Sigmoid colon (tissue), 7 donors: ENCODE measurements around the gene KIAA2012. TPM values are rescaled to one million over a fixed set of nuclear protein-coding genes. Genes with fewer than 3 reads are reported as not detected.

Experiments
- DNase-seq: peaks from one replicate; pipeline ENCODE4 v3.0.0-alpha.2; 2019
- H3K27ac ChIP-seq, 4 donors: fragments of 200-600 bp; sonication (generic); one replicate each; pipeline ENCODE4 v1.5.1; 2016 to 2019; ENCODE audit warnings: mild to moderate bottlenecking in 1 of 4
- H3K27me3 ChIP-seq, 3 donors: fragments of 200-600 bp; sonication (generic); one replicate each; pipeline ENCODE4 v1.5.1; 2019; ENCODE audit warnings: mild to moderate bottlenecking in 1 of 3
- H3K36me3 ChIP-seq, 4 donors: fragments of 200-600 bp; sonication (generic); one replicate each; pipeline ENCODE4 v1.5.1; 2016 to 2019
- H3K4me1 ChIP-seq, 4 donors: fragments of 200-600 bp; sonication (generic); one replicate each; pipeline ENCODE4 v1.5.1; 2017 to 2019
- H3K4me3 ChIP-seq, 4 donors: fragments of 200-600 bp; sonication (generic); one replicate each; pipeline ENCODE4 v1.5.1; 2017 to 2019; ENCODE audit warnings: mild to moderate bottlenecking in 2 of 4, moderate library complexity in 1 of 4
- H3K9me3 ChIP-seq, 4 donors: fragments of 200-600 bp in 3 of 4; sonication (generic) in 3 of 4; one replicate each; pipeline versions ENCODE4 v1.5.1 to v1.6.1; 2013 to 2019
- EP300 ChIP-seq, 4 donors: sonication (generic); formaldehyde crosslinking; IDR thresholded peaks; one replicate each; pipeline ENCODE4 v1.6.1; 2017; ENCODE audit warnings: antibody characterized with exemption in 4 of 4
- POLR2A ChIP-seq, 2 donors: fragments of 450-650 bp; IDR thresholded peaks; one replicate each; pipeline ENCODE4 v1.6.1; 2016; ENCODE audit warnings: antibody characterized with exemption in 2 of 2, mild to moderate bottlenecking in 2 of 2, moderate library complexity in 2 of 2
- POLR2AphosphoS5 ChIP-seq, 4 donors: sonication (generic); formaldehyde crosslinking; IDR thresholded peaks; one replicate each; pipeline ENCODE4 v1.6.1; 2017; ENCODE audit warnings: antibody characterized with exemption in 4 of 4
- WGBS, 2 donors: extraction: QIAGEN DNeasy Blood & Tissue Kit; methylation state at CpG; one replicate each; pipeline ENCODE4 v1.1.7; 2013; 5-methylcytosine and 5-hydroxymethylcytosine counted together
- intact Hi-C: fragments of 100-400 bp; cut with DNase I; formaldehyde crosslinking; loops from one replicate; pipeline ENCODE4 v1.15.1; 2023
- polyA plus RNA-seq, 3 donors: library from polyadenylated mRNA; stranded (reverse); fragments of 200-250 nt; gene quantifications; one replicate each; pipeline ENCODE4 v1.2.3, GENCODE V29; 2013
- total RNA-seq, 4 donors: library from RNA; depleted of rRNA; stranded (reverse); fragments of >200 nt; gene quantifications; one replicate each; pipeline ENCODE4 v1.1.0, GENCODE V29; 2016
- TF ChIP-seq, protein P1 (sequence below), 4 experiments: fragments of 450-650 bp in 3 of 4; fragments of 200-600 bp in 1 of 4; IDR thresholded peaks; one replicate each; pipeline ENCODE4 v1.5.1; 2016 to 2019; ENCODE audit warnings: antibody characterized with exemption in 4 of 4, mild to moderate bottlenecking in 3 of 4, moderate library complexity in 2 of 4
- donor health status: healthy with polysubstance abuse.
- donor health status: Bipolar disorder and iron deficiency.
- donor health status: healthy.

KIAA2012 gene
- total and polyA plus RNA-seq, 7 donors: 0.04 to 0.83 (median 0.16) TPM; not detected in 4

GRCh38 chr2:202066875-202067274 is 6.2 kb upstream of the KIAA2012 start:
- Histone ChIP-seq H3K9me3 (no peaks in the 10 kb centered on the region), H3K27ac (no peak overlapping the region), H3K4me3 (no peak overlapping the region), H3K27me3 (no peaks in the 10 kb centered on the region), H3K36me3 (no peaks in the 10 kb centered on the region), H3K4me1 (peaks cover 0 to 17% (median 13%) of the 10 kb centered on the region in 4 donors)
- WGBS, 2 donors: 59 to 79% methylated on average over 2 of the region's 2 CpGs
- intact Hi-C loops: no loop called here
- DNase-seq: no peak
- TF ChIP-seq EP300 (IDR thresholded peaks at IDR 0.05): no peak
- TF ChIP-seq POLR2AphosphoS5 (IDR thresholded peaks at IDR 0.05): no peak
- TF ChIP-seq, protein P1, sequence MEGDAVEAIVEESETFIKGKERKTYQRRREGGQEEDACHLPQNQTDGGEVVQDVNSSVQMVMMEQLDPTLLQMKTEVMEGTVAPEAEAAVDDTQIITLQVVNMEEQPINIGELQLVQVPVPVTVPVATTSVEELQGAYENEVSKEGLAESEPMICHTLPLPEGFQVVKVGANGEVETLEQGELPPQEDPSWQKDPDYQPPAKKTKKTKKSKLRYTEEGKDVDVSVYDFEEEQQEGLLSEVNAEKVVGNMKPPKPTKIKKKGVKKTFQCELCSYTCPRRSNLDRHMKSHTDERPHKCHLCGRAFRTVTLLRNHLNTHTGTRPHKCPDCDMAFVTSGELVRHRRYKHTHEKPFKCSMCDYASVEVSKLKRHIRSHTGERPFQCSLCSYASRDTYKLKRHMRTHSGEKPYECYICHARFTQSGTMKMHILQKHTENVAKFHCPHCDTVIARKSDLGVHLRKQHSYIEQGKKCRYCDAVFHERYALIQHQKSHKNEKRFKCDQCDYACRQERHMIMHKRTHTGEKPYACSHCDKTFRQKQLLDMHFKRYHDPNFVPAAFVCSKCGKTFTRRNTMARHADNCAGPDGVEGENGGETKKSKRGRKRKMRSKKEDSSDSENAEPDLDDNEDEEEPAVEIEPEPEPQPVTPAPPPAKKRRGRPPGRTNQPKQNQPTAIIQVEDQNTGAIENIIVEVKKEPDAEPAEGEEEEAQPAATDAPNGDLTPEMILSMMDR (IDR thresholded peaks at IDR 0.05): no peak
- TF ChIP-seq POLR2A (IDR thresholded peaks at IDR 0.05): no peak

GRCh38 chr2:202067589-202067988 is 5.5 kb upstream of the KIAA2012 start:
- intact Hi-C loops: no loop called here
- WGBS, 2 donors: 96% methylated on average over 1 of the region's 1 CpG
- no peaks in the 10 kb centered on the region for H3K27me3 ChIP-seq
- H3K4me3 ChIP-seq: no peak overlapping the region
- TF ChIP-seq POLR2AphosphoS5 (IDR thresholded peaks at IDR 0.05) (no peak), POLR2A (IDR thresholded peaks at IDR 0.05) (no peak), EP300 (IDR thresholded peaks at IDR 0.05) (no peak)
- TF ChIP-seq, protein P1 (IDR thresholded peaks at IDR 0.05): no peak
- no peaks in the 10 kb centered on the region for H3K9me3 ChIP-seq
- H3K27ac ChIP-seq: no peak overlapping the region
- peaks cover 0 to 17% (median 13%) of the 10 kb centered on the region in 4 donors for H3K4me1 ChIP-seq
- no peak for DNase-seq
- no peaks in the 10 kb centered on the region for H3K36me3 ChIP-seq

DNA sequence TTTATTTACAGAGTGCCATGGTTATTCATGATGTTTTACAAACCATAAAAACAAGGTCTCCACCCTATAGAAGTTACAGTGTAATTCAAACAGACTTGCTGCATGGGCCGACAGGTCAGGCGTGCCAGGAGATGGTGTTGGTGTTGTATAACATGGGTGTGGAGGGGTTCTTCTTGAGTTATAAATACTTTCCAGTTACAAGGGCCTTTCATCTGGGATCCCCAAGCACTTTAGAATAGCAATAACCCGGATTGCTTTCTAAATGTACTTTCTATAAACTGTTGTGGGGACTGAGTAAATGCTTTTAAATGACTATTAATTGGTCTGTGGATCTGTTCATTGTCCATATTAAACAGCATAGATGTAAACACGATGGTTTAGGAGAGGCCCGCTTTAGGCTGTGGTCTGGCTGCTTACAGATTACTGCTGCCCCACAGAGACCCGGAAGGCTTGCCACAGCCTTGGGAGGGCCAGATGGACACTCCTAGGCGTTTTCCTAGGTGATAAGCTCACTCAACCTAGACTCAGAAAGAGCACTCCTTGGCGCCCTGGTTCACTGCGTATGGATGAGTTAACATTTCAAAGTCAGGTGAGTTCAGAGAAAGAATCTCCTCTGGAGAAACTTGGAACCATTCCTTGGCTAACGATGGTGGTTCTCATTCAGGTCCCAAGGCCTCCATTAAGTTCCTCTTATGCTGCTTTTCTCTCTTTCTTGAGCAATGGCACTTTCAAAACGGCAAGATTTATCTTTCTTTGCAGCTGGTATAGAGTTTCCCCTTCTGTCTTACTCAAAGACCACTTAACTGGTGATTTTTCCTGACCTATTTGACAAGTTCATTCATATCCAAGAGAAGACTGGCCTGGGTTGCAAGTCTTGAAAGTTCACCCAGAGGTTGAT is 3.6 kb upstream of the KIAA2012 start:
- Histone ChIP-seq H3K36me3 (no peaks in the 10 kb centered on the region), H3K4me3 (no peak overlapping the region), H3K9me3 (no peaks in the 10 kb centered on the region), H3K27me3 (no peaks in the 10 kb centered on the region), H3K4me1 (peaks cover 0 to 10% (median 6%) of the 10 kb centered on the region in 4 donors), H3K27ac (peak overlapping the region in 1 of 4 donors; percentile 6)
- intact Hi-C loops: no loop called here
- no peak for TF ChIP-seq POLR2AphosphoS5 (IDR thresholded peaks at IDR 0.05)
- WGBS, 2 donors: 14 to 56% methylated on average over 11 of the region's 11 CpGs
- no peak for DNase-seq

DNA sequence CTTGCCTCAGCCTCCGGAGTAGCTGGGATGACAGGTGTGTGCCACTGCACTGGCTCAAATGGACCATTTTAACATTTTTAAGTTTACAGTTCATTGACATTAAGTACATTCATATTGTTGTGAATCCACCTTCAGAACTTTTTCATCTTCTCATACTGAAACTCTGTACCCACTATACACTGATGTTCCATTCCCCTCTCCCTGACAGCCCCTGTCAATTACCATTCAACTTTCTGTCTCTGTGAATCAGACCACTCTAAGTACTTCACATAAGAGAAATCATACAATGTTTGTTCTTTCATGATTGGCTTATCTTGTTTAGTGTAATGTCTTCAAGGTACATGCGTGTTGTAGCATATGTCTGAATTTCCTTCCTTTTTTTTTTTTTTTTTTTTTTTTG is 1.9 kb upstream of the KIAA2012 start:
- no peak overlapping the region for H3K27ac ChIP-seq
- no peak overlapping the region for H3K4me3 ChIP-seq
- no peak for DNase-seq
- no peaks in the 10 kb centered on the region for H3K27me3 ChIP-seq
- H3K36me3 ChIP-seq: no peaks in the 10 kb centered on the region
- TF ChIP-seq EP300 (IDR thresholded peaks at IDR 0.05): no peak
- intact Hi-C loops: no loop called here
- 89 to 94% methylated on average over 2 of the region's 2 CpGs for WGBS, 2 donors
- H3K9me3 ChIP-seq: no peaks in the 10 kb centered on the region
- peaks cover 0 to 4% (median 0%) of the 10 kb centered on the region in 4 donors for H3K4me1 ChIP-seq

DNA sequence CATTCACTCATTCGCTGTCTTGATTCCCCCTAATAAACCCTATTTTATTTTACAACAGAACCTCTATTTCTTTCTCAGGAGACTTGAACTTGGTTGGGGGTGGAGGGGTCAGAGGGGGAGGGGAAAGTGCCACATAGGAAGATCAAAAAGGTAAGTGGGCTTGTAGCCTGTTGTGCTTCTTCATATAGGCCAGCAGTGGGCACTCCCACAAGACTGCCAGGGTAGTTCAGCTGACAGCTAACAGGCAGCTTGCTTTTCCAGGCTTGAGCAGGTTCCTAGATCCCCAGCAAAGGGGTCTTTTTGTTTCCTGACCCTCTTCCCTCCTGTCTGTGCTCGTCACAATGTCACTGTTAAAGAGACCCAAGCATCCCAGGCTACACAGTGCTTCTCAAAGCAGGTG is 829 bp upstream of the KIAA2012 start:
- no peaks in the 10 kb centered on the region for H3K27me3 ChIP-seq
- no peaks in the 10 kb centered on the region for H3K9me3 ChIP-seq
- intact Hi-C loops: no loop called here
- no peak overlapping the region for H3K27ac ChIP-seq
- 70 to 90% methylated on average over 2 of the region's 2 CpGs for WGBS, 2 donors
- no peak overlapping the region for H3K4me3 ChIP-seq
- TF ChIP-seq, protein P1 (IDR thresholded peaks at IDR 0.05): peak in 1 of 4 experiments; percentile 13
- TF ChIP-seq POLR2A (IDR thresholded peaks at IDR 0.05): no peak
- no peak for DNase-seq
- H3K36me3 ChIP-seq: no peaks in the 10 kb centered on the region
- peaks cover 0 to 4% (median 0%) of the 10 kb centered on the region in 4 donors for H3K4me1 ChIP-seq
